HEK293 (cell line): ENCODE measurements around the gene LRRC27.

Experiments used
- SALL2 ChIP-seq: fragments of 450-650 bp; formaldehyde crosslinking; IDR thresholded peaks from 2 replicates; pipeline ENCODE4 v1.5.0; 2017; ENCODE audit warnings: missing biosample characterization, mild to moderate bottlenecking, missing genetic modification characterization, borderline replicate concordance
- ZNF121 ChIP-seq: fragments of 450-650 bp; formaldehyde crosslinking; IDR thresholded peaks from 2 replicates; pipeline ENCODE4 v1.5.1; 2016; ENCODE audit warnings: missing biosample characterization, missing genetic modification characterization
- ZNF184 ChIP-seq: fragments of 450-650 bp; IDR thresholded peaks from 2 replicates; pipeline ENCODE4 v1.5.1; 2018; ENCODE audit warnings: missing biosample characterization, mild to moderate bottlenecking, missing genetic modification characterization
- ZNF292 ChIP-seq: fragments of 450-650 bp; formaldehyde crosslinking; IDR thresholded peaks from 2 replicates; pipeline ENCODE4 v1.5.1; 2016; ENCODE audit warnings: low read depth, missing biosample characterization, missing genetic modification characterization, borderline replicate concordance
- ZNF350 ChIP-seq: fragments of 450-650 bp; formaldehyde crosslinking; IDR thresholded peaks from 2 replicates; pipeline ENCODE4 v1.5.0; 2017; ENCODE audit warnings: missing biosample characterization, mild to moderate bottlenecking, missing genetic modification characterization
- ZNF660 ChIP-seq: fragments of 450-650 bp; IDR thresholded peaks from 2 replicates; pipeline ENCODE4 v1.5.1; 2018; ENCODE audit warnings: missing biosample characterization, mild to moderate bottlenecking, missing genetic modification characterization
- TF ChIP-seq, protein P1 (sequence below): fragments of 450-650 bp; formaldehyde crosslinking; IDR thresholded peaks from 2 replicates; pipeline ENCODE4 v1.5.1; 2016; ENCODE audit warnings: missing biosample characterization, missing genetic modification characterization

DNA sequence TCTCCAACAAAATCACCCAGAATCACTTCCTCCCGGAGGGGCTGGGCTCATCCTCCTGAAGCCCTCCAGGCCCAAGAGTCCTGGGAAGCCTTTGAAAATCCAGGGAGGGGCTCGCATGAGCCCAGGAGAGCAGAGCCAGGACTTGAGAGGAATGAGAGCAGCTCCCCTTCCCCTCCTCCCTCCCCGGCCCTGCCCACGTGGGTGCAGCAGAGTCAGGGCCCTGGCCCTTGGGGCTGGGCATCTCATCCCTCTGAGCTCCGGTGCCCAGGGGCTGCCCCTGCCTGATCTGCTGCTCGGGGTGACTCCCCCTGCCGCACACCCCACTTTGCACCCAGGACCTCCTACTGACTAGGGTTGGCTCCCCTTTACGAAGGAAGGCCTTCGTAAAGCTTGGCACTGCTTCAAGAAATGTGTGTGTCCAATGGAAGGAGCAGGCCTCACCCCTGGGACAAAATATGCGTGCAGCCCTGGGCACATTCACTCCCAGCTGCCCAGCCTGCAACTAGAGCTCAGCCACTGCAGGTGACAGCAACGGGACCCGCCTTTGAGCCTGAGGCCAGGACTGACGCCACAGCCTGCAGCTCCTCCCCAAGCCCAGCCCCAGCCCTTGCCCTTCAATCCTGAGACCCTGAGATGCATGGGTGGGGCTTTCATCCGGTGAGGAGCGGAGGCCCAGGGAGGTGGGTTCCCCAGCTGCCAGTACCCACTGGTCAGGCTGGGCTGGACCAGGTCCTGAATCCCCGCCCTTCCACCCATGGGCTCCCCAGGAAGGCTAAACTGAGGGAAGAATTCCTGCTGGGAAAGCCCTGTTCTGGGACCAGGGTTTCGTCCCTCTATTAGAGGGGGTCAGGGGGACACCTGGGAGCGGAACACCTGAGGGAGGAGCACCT is 86.8 kb downstream of the LRRC27 start:
- TF ChIP-seq ZNF184 (tag by site-specific recombination) = no peak
- no peak for TF ChIP-seq ZNF292 (tag by site-specific recombination)
- TF ChIP-seq, protein P1, sequence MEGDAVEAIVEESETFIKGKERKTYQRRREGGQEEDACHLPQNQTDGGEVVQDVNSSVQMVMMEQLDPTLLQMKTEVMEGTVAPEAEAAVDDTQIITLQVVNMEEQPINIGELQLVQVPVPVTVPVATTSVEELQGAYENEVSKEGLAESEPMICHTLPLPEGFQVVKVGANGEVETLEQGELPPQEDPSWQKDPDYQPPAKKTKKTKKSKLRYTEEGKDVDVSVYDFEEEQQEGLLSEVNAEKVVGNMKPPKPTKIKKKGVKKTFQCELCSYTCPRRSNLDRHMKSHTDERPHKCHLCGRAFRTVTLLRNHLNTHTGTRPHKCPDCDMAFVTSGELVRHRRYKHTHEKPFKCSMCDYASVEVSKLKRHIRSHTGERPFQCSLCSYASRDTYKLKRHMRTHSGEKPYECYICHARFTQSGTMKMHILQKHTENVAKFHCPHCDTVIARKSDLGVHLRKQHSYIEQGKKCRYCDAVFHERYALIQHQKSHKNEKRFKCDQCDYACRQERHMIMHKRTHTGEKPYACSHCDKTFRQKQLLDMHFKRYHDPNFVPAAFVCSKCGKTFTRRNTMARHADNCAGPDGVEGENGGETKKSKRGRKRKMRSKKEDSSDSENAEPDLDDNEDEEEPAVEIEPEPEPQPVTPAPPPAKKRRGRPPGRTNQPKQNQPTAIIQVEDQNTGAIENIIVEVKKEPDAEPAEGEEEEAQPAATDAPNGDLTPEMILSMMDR (tag by site-specific recombination) = no peak
- no peak for TF ChIP-seq ZNF350 (tag by site-specific recombination)
- no peak for TF ChIP-seq ZNF660 (tag by site-specific recombination)
- TF ChIP-seq SALL2 (tag by site-specific recombination) = no peak
- no peak for TF ChIP-seq ZNF121 (tag by site-specific recombination)
